ENCODE measurements around the gene PSMC3IP. TPM values are rescaled to one million over a fixed set of nuclear protein-coding genes. Genes with fewer than 3 reads are reported as not detected.
"Not testable (repeated sequence)": the region's sequence is repeated elsewhere in the genome, so short reads cannot be mapped to it uniquely, and the experiment has no call there.

PSMC3IP gene
- polyA plus RNA-seq, 1 donor (not counting 4 experiments of a cell fraction or from before 2014, with no cell fraction given), result 7.7 TPM

DNA sequence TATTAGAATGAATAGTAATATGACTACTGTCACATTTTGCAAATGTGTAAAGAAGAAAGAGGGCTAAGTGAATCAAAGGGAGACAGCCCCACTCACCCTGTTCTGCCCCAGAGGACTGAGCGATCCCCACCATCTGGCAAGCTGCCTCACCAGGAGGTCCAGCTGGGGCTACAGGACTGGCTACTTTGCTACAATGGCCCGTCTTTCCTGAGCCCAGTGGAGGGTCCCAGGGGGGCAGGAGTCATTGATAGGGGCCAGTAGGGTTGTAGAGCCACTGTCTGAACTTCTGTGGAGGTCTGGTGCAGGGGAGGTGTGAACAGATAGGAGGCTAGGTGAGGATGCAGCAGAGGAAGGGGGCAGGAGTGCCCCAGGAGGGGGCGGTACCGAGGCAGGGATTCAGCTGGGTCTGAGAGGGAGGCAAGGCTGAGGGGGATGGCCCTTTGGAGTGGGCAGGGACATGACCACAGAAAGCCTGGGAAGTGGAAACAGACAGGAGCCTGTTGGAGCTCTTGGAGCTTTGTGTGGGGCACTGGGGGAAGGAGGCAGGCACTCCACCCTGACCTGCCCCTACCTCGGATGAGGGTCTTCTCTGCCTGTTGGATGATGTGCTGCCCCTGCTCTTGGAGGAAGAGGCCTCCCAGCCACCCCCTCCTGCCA, 21.4 kb downstream of the PSMC3IP start:
- H3K9ac ChIP-seq (ENCODE audit: control insufficient read depth, extremely low read depth, insufficient read depth, low read length); H3K9me1 ChIP-seq (ENCODE audit: control insufficient read depth, extremely low read depth, insufficient read depth, low read length); H4K20me1 ChIP-seq (ENCODE audit: control insufficient read depth, extremely low read depth, insufficient read depth, low read length); DNase-seq (ENCODE audit: low read depth, low spot score); H3K4me2 ChIP-seq (ENCODE audit: control insufficient read depth, extremely low read depth, insufficient read depth, low read depth, low read length); H2AFZ ChIP-seq (ENCODE audit: control insufficient read depth, low read length); H3K27me3 ChIP-seq (ENCODE audit: control insufficient read depth, extremely low read depth, insufficient read depth, low read length); H3K36me3 ChIP-seq (ENCODE audit: control insufficient read depth in 2 of 2, extremely low read depth in 1 of 2, insufficient read depth in 2 of 2, low read length in 2 of 2); dilution Hi-C loops (cut with MboI; ENCODE audit: extremely low pct_ligation_motif_present, low sequenced_read_pairs); H3K4me3 ChIP-seq (ENCODE audit: control insufficient read depth in 2 of 3, extremely low read depth in 1 of 3, insufficient read depth in 2 of 3, low read depth in 1 of 3, low read length in 3 of 3); H3K9me3 ChIP-seq (ENCODE audit: control insufficient read depth, low read depth, low read length); H3K27ac ChIP-seq (ENCODE audit: control insufficient read depth, insufficient read depth, low read length): not testable (repeated sequence)
- peaks cover 18% of the 10 kb centered on the region for H3K4me1 ChIP-seq (ENCODE audit: control insufficient read depth, extremely low read depth, insufficient read depth, low read length)
- peak; percentile 20 for FAIRE-seq
- TF ChIP-seq, protein P1, sequence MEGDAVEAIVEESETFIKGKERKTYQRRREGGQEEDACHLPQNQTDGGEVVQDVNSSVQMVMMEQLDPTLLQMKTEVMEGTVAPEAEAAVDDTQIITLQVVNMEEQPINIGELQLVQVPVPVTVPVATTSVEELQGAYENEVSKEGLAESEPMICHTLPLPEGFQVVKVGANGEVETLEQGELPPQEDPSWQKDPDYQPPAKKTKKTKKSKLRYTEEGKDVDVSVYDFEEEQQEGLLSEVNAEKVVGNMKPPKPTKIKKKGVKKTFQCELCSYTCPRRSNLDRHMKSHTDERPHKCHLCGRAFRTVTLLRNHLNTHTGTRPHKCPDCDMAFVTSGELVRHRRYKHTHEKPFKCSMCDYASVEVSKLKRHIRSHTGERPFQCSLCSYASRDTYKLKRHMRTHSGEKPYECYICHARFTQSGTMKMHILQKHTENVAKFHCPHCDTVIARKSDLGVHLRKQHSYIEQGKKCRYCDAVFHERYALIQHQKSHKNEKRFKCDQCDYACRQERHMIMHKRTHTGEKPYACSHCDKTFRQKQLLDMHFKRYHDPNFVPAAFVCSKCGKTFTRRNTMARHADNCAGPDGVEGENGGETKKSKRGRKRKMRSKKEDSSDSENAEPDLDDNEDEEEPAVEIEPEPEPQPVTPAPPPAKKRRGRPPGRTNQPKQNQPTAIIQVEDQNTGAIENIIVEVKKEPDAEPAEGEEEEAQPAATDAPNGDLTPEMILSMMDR (optimal IDR thresholded peaks at IDR 0.05 in 1 of 3, IDR thresholded peaks at IDR 0.05 in 1 of 3, conservative IDR thresholded peaks at IDR 0.05 in 1 of 3; ENCODE audit: extremely low read depth in 1 of 3, insufficient read depth in 2 of 3, low read length in 3 of 3), result peak in 1 of 3 experiments; percentile 20
- peaks cover 13% of the 10 kb centered on the region for H3K79me2 ChIP-seq (ENCODE audit: control insufficient read depth, insufficient read depth, low read length)

DNA sequence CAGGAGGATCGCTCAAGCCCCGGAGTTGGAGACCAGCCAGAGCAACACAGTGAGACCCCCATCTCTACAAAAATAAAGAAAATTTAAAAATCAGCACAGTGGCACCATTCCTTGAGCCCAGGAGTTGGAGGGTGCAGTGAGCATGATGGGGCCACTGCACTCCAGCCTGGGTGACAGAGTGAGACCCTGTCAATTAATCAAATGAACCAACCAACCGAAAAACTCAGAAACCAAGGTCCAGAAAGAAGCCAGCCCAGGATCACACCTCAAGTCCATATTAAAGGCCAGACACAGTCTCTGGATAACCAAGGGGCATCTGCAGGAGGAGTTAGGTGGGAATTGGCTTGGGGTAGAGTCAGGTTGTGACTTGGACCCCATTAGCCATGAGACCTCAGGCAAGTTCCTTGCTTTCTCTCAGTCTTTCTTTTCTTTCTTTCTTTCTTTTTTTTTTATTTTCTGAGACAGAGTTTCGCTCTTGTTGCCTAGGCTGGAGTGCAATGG, 22.4 kb downstream of the PSMC3IP start:
- Histone ChIP-seq H2AFZ (ENCODE audit: control insufficient read depth, low read length) (peak overlapping the region; percentile 82), H3K4me2 (ENCODE audit: control insufficient read depth, extremely low read depth, insufficient read depth, low read depth, low read length) (peak overlapping the region; percentile 86), H3K79me2 (ENCODE audit: control insufficient read depth, insufficient read depth, low read length) (peaks cover 13% of the 10 kb centered on the region), H3K27me3 (ENCODE audit: control insufficient read depth, extremely low read depth, insufficient read depth, low read length) (no peaks in the 10 kb centered on the region), H3K36me3 (ENCODE audit: control insufficient read depth in 2 of 2, extremely low read depth in 1 of 2, insufficient read depth in 2 of 2, low read length in 2 of 2) (no peaks in the 10 kb centered on the region), H3K4me1 (ENCODE audit: control insufficient read depth, extremely low read depth, insufficient read depth, low read length) (peaks cover 18% of the 10 kb centered on the region), H3K27ac (ENCODE audit: control insufficient read depth, insufficient read depth, low read length) (peak overlapping the region; percentile 54), H3K9me3 (ENCODE audit: control insufficient read depth, low read depth, low read length) (no peaks in the 10 kb centered on the region), H3K9ac (ENCODE audit: control insufficient read depth, extremely low read depth, insufficient read depth, low read length) (peak overlapping the region; percentile 78), H3K9me1 (ENCODE audit: control insufficient read depth, extremely low read depth, insufficient read depth, low read length) (no peaks in the 10 kb centered on the region), H3K4me3 (ENCODE audit: control insufficient read depth in 2 of 3, extremely low read depth in 1 of 3, insufficient read depth in 2 of 3, low read depth in 1 of 3, low read length in 3 of 3) (peak overlapping the region; percentile 71 to 82 (median 80)), H4K20me1 (ENCODE audit: control insufficient read depth, extremely low read depth, insufficient read depth, low read length) (no peaks in the 10 kb centered on the region)
- dilution Hi-C loops (cut with MboI; ENCODE audit: extremely low pct_ligation_motif_present, low sequenced_read_pairs), result no loop called here
- no peak for TF ChIP-seq EZH2 (IDR thresholded peaks at IDR 0.05; ENCODE audit: low read length)
- TF ChIP-seq, protein P1 (optimal IDR thresholded peaks at IDR 0.05 in 1 of 3, IDR thresholded peaks at IDR 0.05 in 1 of 3, conservative IDR thresholded peaks at IDR 0.05 in 1 of 3; ENCODE audit: extremely low read depth in 1 of 3, insufficient read depth in 2 of 3, low read length in 3 of 3), result no peak
- DNase-seq (ENCODE audit: low read depth, low spot score), result no peak
- no peak for FAIRE-seq
